H1 (cell line): Measurements from ENCODE around the gene PRMT2. TPM values are rescaled to one million over a fixed set of nuclear protein-coding genes. Genes with fewer than 3 reads are reported as not detected.

ENCODE experiments used
- CHD7 ChIP-seq: fragments of 300-600 bp; sonication (generic); IDR thresholded peaks from 2 replicates; pipeline ENCODE4 v1.7.1; 2012; ENCODE audit warnings: low read length, moderate library complexity, mild to moderate bottlenecking, inconsistent platforms; ENCODE audit not compliant: insufficient replicate concordance
- CREB1 ChIP-seq: IDR thresholded peaks from 2 replicates; pipeline ENCODE4 v1.6.1; 2012; ENCODE audit warnings: inconsistent platforms
- KDM4A ChIP-seq: IDR thresholded peaks from one replicate; pipeline ENCODE4 v1.7.1; 2012; ENCODE audit warnings: low read depth, mild to moderate bottlenecking, moderate library complexity, low read length, inconsistent platforms; ENCODE audit not compliant: severe bottlenecking
- SAP30 ChIP-seq: fragments of 300-600 bp; sonication (generic); IDR thresholded peaks from 2 replicates; pipeline ENCODE4 v1.7.1; 2012; ENCODE audit warnings: low read length, moderate library complexity, mild to moderate bottlenecking, inconsistent platforms; ENCODE audit not compliant: insufficient read depth, insufficient replicate concordance
- polyA plus RNA-seq, 7 experiments: library from polyadenylated mRNA; depleted of rRNA in 3 of 7; stranded (reverse) in 5 of 7; unstranded in 2 of 7; fragments of >200 nt in 5 of 7; fragments of 200-250 nt in 2 of 7; gene quantifications; 1 replicate in 5 of 7; 2 replicates in 1 of 7; 4 replicates in 1 of 7; pipeline versions ENCODE4 v1.2.1 to v1.2.3, GENCODE V29; 2011 to 2013; ENCODE audit warnings: missing spikeins in 2 of 7, mixed read lengths in 2 of 7
- total RNA-seq: library from RNA; stranded (reverse); fragmentation: NEBNext Ultra II Directional; extraction: Animal tissue kit (Norgen Biotek cat#: 25700); gene quantifications from 2 replicates; pipeline ENCODE4 v1.2.1, GENCODE V29; 2021

The PRMT2 gene
- total and polyA plus RNA-seq, 2 of the 8 experiments (the other 6 are each of a cell fraction or from before 2014, with no cell fraction given) = 45.8 to 59.2 TPM

- no peak for TF ChIP-seq CHD7
- TF ChIP-seq KDM4A = no peak
- no peak for TF ChIP-seq SAP30
- no peak for TF ChIP-seq CREB1
Observed at GRCh38 chr21:46648539-46648938, 13.1 kb downstream of the PRMT2 start (continued).
